ENCODE data around the gene MYOZ1.
"Not testable (repeated sequence)": the region's sequence is repeated elsewhere in the genome, so short reads cannot be mapped to it uniquely, and the experiment has no call there.

Gene MYOZ1

GRCh38 chr10:73641328-73642060 is at the start of gene MYOZ1:
Gene MYOZ1, minus strand, starts transcription at chr10:73641474. Its CDS starts 1,457 bp downstream, at chr10:73640017.
- in situ Hi-C loops (cut with MboI; ENCODE audit: low sequenced_read_pairs): loop anchor here (5.0 kb wide), 1 partner anchor 109 kb away; no protein-coding TSS in a partner anchor

GRCh38 chr10:73690755-73691154 is 49.5 kb upstream of the MYOZ1 start:
- in situ Hi-C loops (cut with MboI; ENCODE audit: low sequenced_read_pairs): not testable (repeated sequence)

DNA sequence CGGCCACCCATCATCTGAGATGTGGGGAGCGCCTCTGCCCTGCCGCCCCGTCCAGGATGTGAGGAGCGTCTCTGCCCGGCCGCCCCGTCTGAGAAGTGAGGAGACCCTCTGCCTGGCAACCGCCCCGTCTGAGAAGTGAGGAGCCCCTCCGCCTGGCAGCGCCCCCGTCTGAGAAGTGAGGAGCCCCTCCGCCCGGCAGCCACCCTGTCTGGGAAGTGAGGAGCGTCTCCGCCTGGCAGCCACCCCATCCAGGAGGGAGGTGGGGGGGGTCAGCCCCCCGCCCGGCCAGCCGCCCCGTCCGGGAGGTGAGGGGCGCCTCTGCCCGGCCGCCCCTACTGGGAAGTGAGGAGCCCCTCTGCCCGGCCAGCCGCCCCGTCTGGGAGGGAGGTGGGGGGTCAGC is 48.3 kb upstream of the MYOZ1 start:
- in situ Hi-C loops (cut with MboI; ENCODE audit: low sequenced_read_pairs): not testable (repeated sequence)

GRCh38 chr10:73687641-73688040 is 46.4 kb upstream of the MYOZ1 start:
- in situ Hi-C loops (cut with MboI; ENCODE audit: low sequenced_read_pairs): not testable (repeated sequence)

GRCh38 chr10:73674546-73674945 is 33.3 kb upstream of the MYOZ1 start:
- in situ Hi-C loops (cut with MboI; ENCODE audit: low sequenced_read_pairs): not testable (repeated sequence)

- in situ Hi-C loops (cut with MboI; ENCODE audit: low sequenced_read_pairs): not testable (repeated sequence)
Observed at GRCh38 chr10:73668378-73668777, 27.1 kb upstream of the MYOZ1 start.

- in situ Hi-C loops (cut with MboI; ENCODE audit: low sequenced_read_pairs): not testable (repeated sequence)
Observed at GRCh38 chr10:73666153-73666809, 25.0 kb upstream of the MYOZ1 start.

- in situ Hi-C loops (cut with MboI; ENCODE audit: low sequenced_read_pairs): not testable (repeated sequence)
Observed at GRCh38 chr10:73665581-73665980, 24.3 kb upstream of the MYOZ1 start.

GRCh38 chr10:73664156-73665040 is 23.1 kb upstream of the MYOZ1 start:
- in situ Hi-C loops (cut with MboI; ENCODE audit: low sequenced_read_pairs): not testable (repeated sequence)

DNA sequence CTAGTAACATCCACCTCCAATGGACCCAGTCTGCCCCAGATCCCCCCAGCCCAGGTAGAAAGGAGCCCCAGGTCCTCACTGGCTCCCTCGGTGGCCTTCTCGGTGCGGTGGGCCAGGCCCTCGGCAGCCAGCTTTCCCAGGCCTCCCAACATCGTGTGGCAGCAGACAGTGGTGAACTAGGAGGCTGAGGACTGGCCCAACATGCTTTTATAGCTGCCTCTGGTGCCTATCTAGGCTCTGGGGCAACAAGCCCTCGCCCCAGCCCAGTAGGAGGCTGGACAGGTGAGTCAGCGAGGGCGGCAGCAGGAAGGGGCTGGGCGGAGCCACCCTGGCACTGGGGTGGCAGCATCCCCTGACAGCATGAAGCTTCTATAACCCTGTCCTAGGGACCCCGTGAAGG is 22.3 kb upstream of the MYOZ1 start:
- in situ Hi-C loops (cut with MboI; ENCODE audit: low sequenced_read_pairs): not testable (repeated sequence)

DNA sequence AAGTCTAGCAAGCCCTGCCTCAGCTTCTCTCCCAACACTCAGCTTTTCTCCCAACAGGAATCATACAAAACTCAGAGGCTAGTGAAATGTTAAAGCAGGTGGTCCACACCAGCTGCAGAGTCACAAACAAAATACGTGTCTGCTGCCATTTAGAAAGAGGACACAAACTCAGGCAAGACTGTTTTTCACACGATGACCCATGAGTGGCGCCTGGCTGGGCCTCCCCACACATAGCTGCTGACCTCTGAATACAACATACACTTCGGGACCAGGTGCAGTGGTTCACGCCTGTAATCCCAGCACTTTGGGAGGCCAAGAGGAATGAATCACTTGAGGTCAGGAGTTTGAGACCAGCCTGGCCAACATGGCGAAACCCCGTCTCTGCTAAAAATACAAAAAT is 21.4 kb upstream of the MYOZ1 start:
- in situ Hi-C loops (cut with MboI; ENCODE audit: low sequenced_read_pairs): not testable (repeated sequence)

- in situ Hi-C loops (cut with MboI; ENCODE audit: low sequenced_read_pairs): no loop called here
Observed at GRCh38 chr10:73655990-73656298, 14.7 kb upstream of the MYOZ1 start, which contains the start of gene SYNPO2L. Gene SYNPO2L, minus strand, starts transcription at chr10:73656029. Its CDS starts 107 bp downstream, at chr10:73655922.

GRCh38 chr10:73655257-73655989 is 14.1 kb upstream of the MYOZ1 start:
- in situ Hi-C loops (cut with MboI; ENCODE audit: low sequenced_read_pairs): no loop called here

DNA sequence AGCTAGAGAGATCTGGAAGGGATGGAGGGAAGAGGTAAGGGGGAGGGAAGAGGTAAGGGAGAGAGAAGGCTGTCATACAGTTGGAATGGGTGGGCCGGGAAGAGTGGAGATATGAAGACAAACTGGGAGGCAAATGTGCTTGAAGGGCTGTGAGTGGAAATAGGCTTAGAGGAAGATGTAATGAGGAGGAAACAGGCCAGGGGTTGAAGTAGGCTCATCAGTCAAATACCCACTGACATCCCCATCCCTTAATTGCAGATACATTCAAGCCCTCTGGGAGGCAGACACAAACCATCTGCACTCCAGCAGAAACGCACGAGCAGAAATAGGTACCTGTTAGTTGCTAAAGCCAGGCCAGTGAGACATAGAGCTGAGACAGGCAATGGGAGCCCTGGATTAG is 12.4 kb upstream of the MYOZ1 start:
- in situ Hi-C loops (cut with MboI; ENCODE audit: low sequenced_read_pairs): no loop called here

DNA sequence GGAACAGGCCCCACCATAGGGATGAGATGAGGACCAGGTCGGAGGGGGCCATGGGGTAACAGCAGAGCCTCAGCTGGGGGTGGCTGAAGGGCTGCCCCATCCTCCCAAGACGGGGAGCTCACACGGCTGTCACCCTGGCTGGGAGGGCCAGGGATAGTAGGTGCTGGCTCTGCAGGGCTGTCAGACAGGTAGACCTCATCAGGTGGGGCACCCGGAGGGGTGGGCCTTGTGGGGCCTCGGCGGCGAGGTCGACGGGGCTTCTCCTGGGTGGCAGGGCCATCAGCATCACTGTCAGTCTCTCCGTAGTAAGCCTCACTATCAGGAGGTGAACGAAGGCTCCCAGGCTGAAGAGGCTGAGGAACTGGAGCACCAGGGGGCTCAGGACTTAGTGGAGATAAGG is 11.9 kb upstream of the MYOZ1 start:
- in situ Hi-C loops (cut with MboI; ENCODE audit: low sequenced_read_pairs): no loop called here

GRCh38 chr10:73650537-73651331 is 9.5 kb upstream of the MYOZ1 start:
- in situ Hi-C loops (cut with MboI; ENCODE audit: low sequenced_read_pairs): no loop called here

GRCh38 chr10:73649876-73650536 is 8.7 kb upstream of the MYOZ1 start:
- in situ Hi-C loops (cut with MboI; ENCODE audit: low sequenced_read_pairs): no loop called here

- in situ Hi-C loops (cut with MboI; ENCODE audit: low sequenced_read_pairs): no loop called here
Observed at GRCh38 chr10:73648975-73649829, 7.9 kb upstream of the MYOZ1 start.
